ENCODE results near the gene OR6K3. TPM values are rescaled to one million over a fixed set of nuclear protein-coding genes. Genes with fewer than 3 reads are reported as not detected.

Gene OR6K3
- total RNA-seq, 1 donor = not detected

- no peak for TF ChIP-seq CTCF (IDR thresholded peaks at IDR 0.05; ENCODE audit: insufficient read depth, low read length)
- no peak for DNase-seq (ENCODE audit: low read depth)
- no peak overlapping the region for H3K4me3 ChIP-seq (ENCODE audit: low read depth, low read length)
Observed at GRCh38 chr1:158728510-158729225, 8.1 kb upstream of the OR6K3 start.

- H3K4me3 ChIP-seq (ENCODE audit: low read depth, low read length) = no peak overlapping the region
- no peak for DNase-seq (ENCODE audit: low read depth)
- TF ChIP-seq CTCF (IDR thresholded peaks at IDR 0.05; ENCODE audit: insufficient read depth, low read length) = no peak
Observed at GRCh38 chr1:158724442-158724841, 3.9 kb upstream of the OR6K3 start.

- no peak for DNase-seq (ENCODE audit: low read depth)
- H3K4me3 ChIP-seq (ENCODE audit: low read depth, low read length) = no peak overlapping the region
- no peak for TF ChIP-seq CTCF (IDR thresholded peaks at IDR 0.05; ENCODE audit: insufficient read depth, low read length)
Observed at GRCh38 chr1:158719664-158720063, 856 bp downstream of the OR6K3 start.

GRCh38 chr1:158717344-158717743 is 3.2 kb downstream of the OR6K3 start:
- DNase-seq (ENCODE audit: low read depth) = no peak
- no peak for TF ChIP-seq CTCF (IDR thresholded peaks at IDR 0.05; ENCODE audit: insufficient read depth, low read length)
- H3K4me3 ChIP-seq (ENCODE audit: low read depth, low read length) = no peak overlapping the region

- no peak for DNase-seq (ENCODE audit: low read depth)
- H3K4me3 ChIP-seq (ENCODE audit: low read depth, low read length) = no peak overlapping the region
- TF ChIP-seq CTCF (IDR thresholded peaks at IDR 0.05; ENCODE audit: insufficient read depth, low read length) = no peak
Observed at GRCh38 chr1:158716335-158716734, 4.2 kb downstream of the OR6K3 start.

GRCh38 chr1:158714754-158715153 is 5.8 kb downstream of the OR6K3 start:
- DNase-seq (ENCODE audit: low read depth) = no peak
- H3K4me3 ChIP-seq (ENCODE audit: low read depth, low read length) = no peak overlapping the region
- TF ChIP-seq CTCF (IDR thresholded peaks at IDR 0.05; ENCODE audit: insufficient read depth, low read length) = no peak

- no peak overlapping the region for H3K4me3 ChIP-seq (ENCODE audit: low read depth, low read length)
- no peak for DNase-seq (ENCODE audit: low read depth)
- no peak for TF ChIP-seq CTCF (IDR thresholded peaks at IDR 0.05; ENCODE audit: insufficient read depth, low read length)
Observed at GRCh38 chr1:158711098-158711497, 9.4 kb downstream of the OR6K3 start.

Data from fibroblast of the aortic adventitia (primary cell).